Activated CD8-positive, alpha-beta T cell treated with anti-CD3 and anti-CD28 coated beads for 36 hours (primary cell): ENCODE measurements around the gene TTC14. TPM values are rescaled to one million over a fixed set of nuclear protein-coding genes. Genes with fewer than 3 reads are reported as not detected.

ENCODE experiments used
- ATAC-seq: fragments of 200-7000 bp; cut with Tn5 transposase; one replicate; pipeline ENCODE4 v1.10.0; 2021; ENCODE audit warnings: mild to moderate bottlenecking, moderate library complexity
- CTCF ChIA-PET: fragments of 350-600 bp; sonication (Branson Sonifier 250); formaldehyde crosslinking; loops from one replicate; lab custom pipeline; 2021; ENCODE audit warnings: antibody characterized with exemption; lab: Charles Lee
- POLR2A ChIA-PET: fragments of 350-600 bp; sonication (Branson Sonifier 250); formaldehyde crosslinking; loops from one replicate; lab custom pipeline; 2021; ENCODE audit warnings: antibody characterized with exemption; lab: Charles Lee
- DNase-seq: peaks from one replicate; pipeline ENCODE4 v3.0.0-alpha.2; 2020
- H3K27ac Mint-ChIP-seq: one replicate; pipeline ENCODE4 v1.8.0; 2021; ENCODE audit warnings: mild to moderate bottlenecking, mixed read lengths
- H3K27me3 Mint-ChIP-seq: one replicate; pipeline ENCODE4 v1.8.0; 2021; ENCODE audit warnings: mixed read lengths
- H3K36me3 Mint-ChIP-seq: one replicate; pipeline ENCODE4 v1.8.0; 2021; ENCODE audit warnings: low read depth, mixed read lengths
- H3K4me1 Mint-ChIP-seq: one replicate; pipeline ENCODE4 v1.8.0; 2021; ENCODE audit warnings: low read depth, mixed read lengths
- H3K4me3 Mint-ChIP-seq: one replicate; pipeline ENCODE4 v1.8.0; 2021; ENCODE audit warnings: mild to moderate bottlenecking, moderate library complexity, mixed read lengths
- H3K9me3 Mint-ChIP-seq: one replicate; pipeline ENCODE4 v1.8.0; 2021; ENCODE audit warnings: mixed read lengths
- intact Hi-C: fragments of 100-400 bp; cut with micrococcal nuclease; formaldehyde crosslinking; loops from one replicate; pipeline ENCODE4 v1.10.0; 2022
- total RNA-seq, 2 experiments: library from RNA; stranded (reverse); gene quantifications; one replicate each; pipeline ENCODE4 v1.2.3, GENCODE V29; 2021
- TF ChIP-seq, protein P1 (sequence below): fragments of 200-600 bp; IDR thresholded peaks from one replicate; pipeline ENCODE4 v1.8.0; 2022; ENCODE audit warnings: antibody characterized with exemption, mild to moderate bottlenecking

TTC14 gene
- total RNA-seq, 2 experiments from 2014 or later, result 40.5 to 47.2 TPM

- peaks cover 5% of the 10 kb centered on the region for H3K9me3 Mint-ChIP-seq
- H3K4me1 Mint-ChIP-seq, result peaks cover 11% of the 10 kb centered on the region
- DNase-seq, result no peak
- no peaks in the 10 kb centered on the region for H3K27me3 Mint-ChIP-seq
- ATAC-seq, result peak; percentile 60
- H3K27ac Mint-ChIP-seq, result peak overlapping the region; percentile 60
- CTCF ChIA-PET, result interaction anchor here (1.5 kb wide), 1 partner anchor 23 kb away, joined by 4 read pairs; the partner anchor contains the start of gene TTC14
- no peak overlapping the region for H3K4me3 Mint-ChIP-seq
- intact Hi-C loops, result no loop called here
- POLR2A ChIA-PET, result no interaction called here
- peaks cover 44% of the 10 kb centered on the region for H3K36me3 Mint-ChIP-seq
- TF ChIP-seq, protein P1, sequence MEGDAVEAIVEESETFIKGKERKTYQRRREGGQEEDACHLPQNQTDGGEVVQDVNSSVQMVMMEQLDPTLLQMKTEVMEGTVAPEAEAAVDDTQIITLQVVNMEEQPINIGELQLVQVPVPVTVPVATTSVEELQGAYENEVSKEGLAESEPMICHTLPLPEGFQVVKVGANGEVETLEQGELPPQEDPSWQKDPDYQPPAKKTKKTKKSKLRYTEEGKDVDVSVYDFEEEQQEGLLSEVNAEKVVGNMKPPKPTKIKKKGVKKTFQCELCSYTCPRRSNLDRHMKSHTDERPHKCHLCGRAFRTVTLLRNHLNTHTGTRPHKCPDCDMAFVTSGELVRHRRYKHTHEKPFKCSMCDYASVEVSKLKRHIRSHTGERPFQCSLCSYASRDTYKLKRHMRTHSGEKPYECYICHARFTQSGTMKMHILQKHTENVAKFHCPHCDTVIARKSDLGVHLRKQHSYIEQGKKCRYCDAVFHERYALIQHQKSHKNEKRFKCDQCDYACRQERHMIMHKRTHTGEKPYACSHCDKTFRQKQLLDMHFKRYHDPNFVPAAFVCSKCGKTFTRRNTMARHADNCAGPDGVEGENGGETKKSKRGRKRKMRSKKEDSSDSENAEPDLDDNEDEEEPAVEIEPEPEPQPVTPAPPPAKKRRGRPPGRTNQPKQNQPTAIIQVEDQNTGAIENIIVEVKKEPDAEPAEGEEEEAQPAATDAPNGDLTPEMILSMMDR, result no peak
Observed at GRCh38 chr3:180624714-180625113, 22.8 kb downstream of the TTC14 start.

- intact Hi-C loops, result no loop called here
- Mint-ChIP-seq H3K9me3 (peaks cover 5% of the 10 kb centered on the region), H3K27me3 (no peaks in the 10 kb centered on the region), H3K4me3 (no peak overlapping the region), H3K27ac (no peak overlapping the region), H3K4me1 (peaks cover 15% of the 10 kb centered on the region), H3K36me3 (peaks cover 38% of the 10 kb centered on the region)
- ATAC-seq, result no peak
- DNase-seq, result no peak
- TF ChIP-seq, protein P1, result no peak
- POLR2A ChIA-PET, result no interaction called here
- CTCF ChIA-PET, result interaction anchor here (1.4 kb wide), 1 partner anchor 15 kb away, joined by 4 read pairs; no protein-coding TSS in a partner anchor
Observed at GRCh38 chr3:180626844-180627243, 24.9 kb downstream of the TTC14 start.

DNA sequence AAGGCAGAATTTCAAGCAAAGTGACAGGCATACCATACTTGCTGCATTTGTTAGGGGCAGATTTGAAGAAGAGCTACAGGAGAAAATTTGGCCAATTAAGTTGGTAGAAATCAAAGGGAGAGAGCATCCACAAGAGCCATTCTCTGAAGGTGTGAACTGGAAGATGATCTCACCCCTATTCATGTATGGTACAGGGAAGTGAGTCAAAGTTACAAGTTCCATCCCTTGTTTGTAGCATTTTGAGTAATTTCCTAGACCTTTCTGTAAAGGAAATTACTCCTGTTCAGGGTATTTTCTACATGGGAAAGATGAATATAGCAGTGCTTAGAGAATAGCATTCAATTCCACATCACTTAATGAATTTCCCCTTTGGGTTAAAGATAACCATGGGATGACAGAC, 28.4 kb downstream of the TTC14 start:
- Mint-ChIP-seq H3K27me3 (peaks cover 12% of the 10 kb centered on the region), H3K9me3 (no peaks in the 10 kb centered on the region), H3K4me1 (peaks cover 8% of the 10 kb centered on the region), H3K36me3 (peaks cover 12% of the 10 kb centered on the region), H3K27ac (no peak overlapping the region), H3K4me3 (no peak overlapping the region)
- intact Hi-C loops, result no loop called here
- peak; percentile 68 for ATAC-seq
- TF ChIP-seq, protein P1, result no peak
- CTCF ChIA-PET, result no interaction called here
- DNase-seq, result no peak
- POLR2A ChIA-PET, result no interaction called here

DNA sequence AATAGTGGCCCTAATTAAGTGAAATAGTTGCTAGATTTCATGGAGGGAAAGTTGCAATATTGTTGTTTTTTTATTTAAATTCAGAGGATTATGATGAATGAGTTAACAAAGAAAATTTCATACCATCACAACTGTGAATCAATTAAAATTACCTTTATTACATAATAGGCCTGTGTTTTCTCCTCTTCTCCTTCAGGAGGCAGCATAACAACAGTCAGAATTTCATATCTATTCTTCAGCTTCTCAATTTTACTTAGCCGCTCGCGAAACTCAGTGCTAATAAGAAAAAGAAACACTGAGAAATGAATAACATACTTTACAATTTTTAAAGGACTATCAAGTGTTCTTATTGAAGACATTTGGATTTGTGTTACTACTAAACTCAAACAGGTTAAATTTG, 29.4 kb downstream of the TTC14 start:
- Mint-ChIP-seq H3K4me3 (no peak overlapping the region), H3K9me3 (no peaks in the 10 kb centered on the region), H3K4me1 (peaks cover 8% of the 10 kb centered on the region), H3K36me3 (peaks cover 3% of the 10 kb centered on the region), H3K27me3 (peaks cover 18% of the 10 kb centered on the region), H3K27ac (no peak overlapping the region)
- ChIA-PET CTCF (no interaction called here), POLR2A (no interaction called here)
- DNase-seq, result no peak
- intact Hi-C loops, result no loop called here
- no peak for ATAC-seq
- TF ChIP-seq, protein P1, result no peak

- ChIA-PET CTCF (no interaction called here), POLR2A (no interaction called here)
- Mint-ChIP-seq H3K9me3 (no peaks in the 10 kb centered on the region), H3K4me3 (no peak overlapping the region), H3K36me3 (no peaks in the 10 kb centered on the region), H3K27ac (no peak overlapping the region), H3K4me1 (peaks cover 5% of the 10 kb centered on the region), H3K27me3 (peaks cover 29% of the 10 kb centered on the region)
- TF ChIP-seq, protein P1, result no peak
- no peak for ATAC-seq
- no peak for DNase-seq
- intact Hi-C loops, result no loop called here
Observed at GRCh38 chr3:180633722-180634121, 31.8 kb downstream of the TTC14 start.
